ENCODE measurements around the gene KCNN3.

DNA sequence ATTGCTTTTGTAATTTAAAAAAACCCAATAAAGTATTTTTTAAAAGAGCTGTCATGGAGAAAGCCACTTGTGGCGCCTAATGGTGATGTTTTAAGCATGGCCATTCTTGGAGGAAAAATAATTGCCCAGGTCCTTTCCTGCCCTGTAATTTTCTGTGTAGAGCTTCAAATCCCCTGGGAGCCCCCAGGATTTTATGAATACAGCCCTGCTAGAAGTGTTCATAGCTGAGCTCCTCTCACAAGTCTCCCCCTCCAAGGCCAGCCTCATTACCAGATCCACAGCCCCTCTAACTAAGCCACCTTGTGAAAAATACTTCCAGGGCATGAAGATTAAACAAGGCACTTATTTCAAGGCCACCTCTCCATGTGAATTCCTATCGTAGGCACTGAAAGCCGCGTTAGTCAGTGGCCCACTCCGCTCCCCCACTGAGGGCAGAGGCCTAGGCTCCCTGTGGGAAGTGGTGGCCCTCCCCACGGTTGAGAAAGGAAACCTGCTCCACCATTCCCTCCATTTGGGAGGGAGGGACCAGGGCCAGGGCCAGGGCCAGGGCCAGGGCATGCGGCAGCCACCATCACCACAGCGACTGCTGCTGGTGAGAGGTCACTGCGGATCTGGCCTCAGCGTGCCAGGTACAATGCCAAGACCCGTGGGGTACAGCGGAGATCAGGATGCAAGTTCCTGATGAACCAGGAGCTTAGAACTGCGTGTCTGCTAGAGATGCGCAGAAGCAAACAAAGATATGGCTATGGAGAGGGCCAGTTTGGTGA is 83.1 kb downstream of the KCNN3 start:
- TF ChIP-seq CTCF (conservative IDR thresholded peaks at IDR 0.05; ENCODE audit: low read depth, low read length) (no peak), EZH2 (IDR thresholded peaks at IDR 0.05; ENCODE audit: borderline replicate concordance, low read depth, low read length, poor library complexity, severe bottlenecking) (no peak)
